Measurements from ENCODE around the gene SARDH. TPM values are rescaled to one million over a fixed set of nuclear protein-coding genes. Genes with fewer than 3 reads are reported as not detected.

Gene SARDH
- total and polyA plus RNA-seq, 2 of the 8 experiments (the other 6 are each of a cell fraction or from before 2014, with no cell fraction given), result 6.4 to 7.4 TPM

- no peak overlapping the region for H3K23ac ChIP-seq (ENCODE audit: insufficient read length)
- H4K8ac ChIP-seq (ENCODE audit: extremely low read depth, insufficient read depth, low read length), result peak overlapping the region; percentile 53; the same call in 1 of the 2 replicates
- H4K20me1 ChIP-seq (replicated peaks in 1 of 2; ENCODE audit: control insufficient read depth in 1 of 2, insufficient read depth in 2 of 2, low read length in 2 of 2), result no peaks in the 10 kb centered on the region
- no peak overlapping the region for H2BK15ac ChIP-seq (ENCODE audit: low read length)
- peak overlapping the region; percentile 31; the same call in 1 of the 2 replicates for H2BK12ac ChIP-seq (ENCODE audit: low read depth, low read length)
- H3K4me2 ChIP-seq (ENCODE audit: insufficient read depth in 1 of 2, low read depth in 2 of 2, low read length in 2 of 2), result peak overlapping the region in 1 of 2 experiments; percentile 40; a peak in 1 of 4 replicates
- DNase-seq (ENCODE audit: low read depth in 1 of 2, low spot score in 2 of 2) (no peak), FAIRE-seq (no peak)
- WGBS, 2 experiments (ENCODE audit: extremely low coverage in 1 of 2, insufficient coverage in 1 of 2, insufficient read length in 1 of 2, insufficient replicate concordance in 2 of 2, low coverage in 1 of 2, low lambda C conversion rate in 2 of 2, missing lambda C conversion rate in 1 of 2), result 95% methylated on average over 8 of the region's 8 CpGs; no CpG with 5 or more reads in 1 of the 2 experiments
- no peak overlapping the region for H2BK120ac ChIP-seq (replicated peaks; ENCODE audit: low read depth, low read length)
- no peak overlapping the region for H4K5ac ChIP-seq (ENCODE audit: insufficient read length, low read depth, low read length)
- no peaks in the 10 kb centered on the region for H3K79me1 ChIP-seq (ENCODE audit: low read depth, low read length)
- no peak overlapping the region for H3K56ac ChIP-seq (replicated peaks; ENCODE audit: insufficient read length, low read depth, low read length)
- no peak overlapping the region for H2AK5ac ChIP-seq (ENCODE audit: low read depth, low read length)
- H2BK20ac ChIP-seq (ENCODE audit: low read length), result 0 out of 2 replicates have a peak overlapping the region, but pooled peaks have one; percentile 72
- CTCF ChIA-PET (ENCODE audit: partially characterized antibody), result interaction anchor here (0.9 to 2.4 kb wide), 9 partner anchors 14 to 138 kb away, joined by 3 to 7 read pairs (median 4); no protein-coding TSS in a partner anchor
- peaks cover 0 to 30% (median 18%) of the 10 kb centered on the region in 4 experiments; a peak in 6 of 7 replicates for H3K4me1 ChIP-seq (replicated peaks in 1 of 4; ENCODE audit: control insufficient read depth in 3 of 4, insufficient read depth in 4 of 4, low read length in 3 of 4)
- peak overlapping the region; percentile 18 for H4K91ac ChIP-seq (replicated peaks; ENCODE audit: insufficient read length, low read length)
- no peaks in the 10 kb centered on the region for H3K36me3 ChIP-seq (ENCODE audit: control insufficient read depth in 2 of 4, insufficient read depth in 4 of 4, low read length in 3 of 4)
- no peak overlapping the region for H3K27ac ChIP-seq (ENCODE audit: low read depth, low read length)
- H3K79me2 ChIP-seq (ENCODE audit: control insufficient read depth in 1 of 2, insufficient read depth in 2 of 2, low read length in 2 of 2), result no peaks in the 10 kb centered on the region
- peak overlapping the region; percentile 56; the same call in 1 of the 2 replicates for H2BK5ac ChIP-seq (ENCODE audit: low read depth, low read length)
- TF ChIP-seq RFX5 (IDR thresholded peaks at IDR 0.05; ENCODE audit: borderline replicate concordance, low read depth, low read length), result no peak
- no peaks in the 10 kb centered on the region for H3K23me2 ChIP-seq (ENCODE audit: low read depth, low read length)
- H3K18ac ChIP-seq (ENCODE audit: extremely low read depth, low read length), result 0 out of 2 replicates have a peak overlapping the region, but pooled peaks have one; percentile 34
- H3K27me3 ChIP-seq (replicated peaks in 1 of 4; ENCODE audit: control insufficient read depth in 3 of 4, extremely low read depth in 1 of 4, insufficient read depth in 3 of 4, low read length in 3 of 4), result no peaks in the 10 kb centered on the region; a peak in 1 of 7 replicates
- no peak overlapping the region for H3K9ac ChIP-seq (replicated peaks in 1 of 4; ENCODE audit: extremely low read depth in 1 of 4, low read depth in 3 of 4, low read length in 3 of 4)
- POLR2A ChIA-PET (ENCODE audit: partially characterized antibody), result interaction anchor here (1.2 kb wide), 1 partner anchor 18 kb away, joined by 3 read pairs; no protein-coding TSS in a partner anchor
- H3K14ac ChIP-seq (ENCODE audit: insufficient read length), result no peak overlapping the region
- no peak overlapping the region for H2AFZ ChIP-seq (ENCODE audit: low read length)
- H3K4ac ChIP-seq (replicated peaks; ENCODE audit: insufficient read length, low read depth, low read length), result no peak overlapping the region
- no peaks in the 10 kb centered on the region for H3K9me3 ChIP-seq (ENCODE audit: insufficient read depth in 2 of 2, low read depth in 1 of 2, low read length in 1 of 2)
- no peak overlapping the region for H3K4me3 ChIP-seq (ENCODE audit: extremely low read depth in 1 of 4, insufficient read depth in 2 of 4, low read depth in 3 of 4, low read length in 4 of 4)
These were observed 104.5 kb downstream of the SARDH start for GRCh38 chr9:133633681-133634080.
